DND-41 (cell line): Measurements from ENCODE around the gene CCDC159.

Experiments
- ATAC-seq: fragments of 200-7000 bp; cut with Tn5 transposase; 3 replicates; pipeline ENCODE4 v1.9.1; 2021; ENCODE audit warnings: low read depth; ENCODE audit not compliant: insufficient read depth
- DNase-seq: peaks from one replicate; pipeline ENCODE4 v3.0.0-alpha.2; 2020
- H2AFZ ChIP-seq: 2 replicates; pipeline ENCODE4 v1.6.0; 2012; ENCODE audit warnings: low read depth, low read length
- H3K27ac ChIP-seq: 2 replicates; pipeline ENCODE4 v1.5.1; 2012; ENCODE audit warnings: low read length, inconsistent platforms
- H3K27me3 ChIP-seq: fragments of 200-600 bp; sonication (generic); 2 replicates; pipeline ENCODE4 v1.6.0; 2012; ENCODE audit warnings: low read length, mild to moderate bottlenecking, inconsistent platforms; ENCODE audit not compliant: insufficient read depth, poor library complexity
- H3K36me3 ChIP-seq: 2 replicates; pipeline ENCODE4 v1.5.1; 2012; ENCODE audit warnings: low read length, inconsistent platforms; ENCODE audit not compliant: insufficient read depth
- H3K4me1 ChIP-seq: 2 replicates; pipeline ENCODE4 v1.5.1; 2012; ENCODE audit warnings: mild to moderate bottlenecking, low read length; ENCODE audit not compliant: insufficient read depth
- H3K4me2 ChIP-seq: 2 replicates; pipeline ENCODE4 v1.6.0; 2012; ENCODE audit warnings: mild to moderate bottlenecking, moderate library complexity, low read length, inconsistent platforms; ENCODE audit not compliant: insufficient read depth
- H3K4me3 ChIP-seq, 2 experiments: fragments of 200-600 bp in 1 of 2; shearing (Covaris generic) in 1 of 2; 2 replicates each; pipeline ENCODE4 v1.5.1; 2012 to 2016; ENCODE audit warnings: inconsistent platforms in 2 of 2, low read length in 2 of 2, mild to moderate bottlenecking in 2 of 2, low read depth in 1 of 2, moderate library complexity in 1 of 2
- H3K79me2 ChIP-seq: 2 replicates; pipeline ENCODE4 v1.6.0; 2012; ENCODE audit warnings: low read length, inconsistent platforms; ENCODE audit not compliant: insufficient read depth
- H3K9ac ChIP-seq: 2 replicates; pipeline ENCODE4 v1.6.0; 2012; ENCODE audit warnings: low read depth, mild to moderate bottlenecking, inconsistent platforms, low read length, moderate library complexity
- H3K9me3 ChIP-seq: 2 replicates; pipeline ENCODE4 v1.5.1; 2012; ENCODE audit warnings: low read length, moderate library complexity, mild to moderate bottlenecking, inconsistent platforms; ENCODE audit not compliant: insufficient read depth, severe bottlenecking
- H4K20me1 ChIP-seq: 2 replicates; pipeline ENCODE4 v1.6.0; 2012; ENCODE audit warnings: low read length; ENCODE audit not compliant: insufficient read depth
- EZH2 ChIP-seq: IDR thresholded peaks from 3 replicates; pipeline ENCODE4 v1.6.1; 2012; ENCODE audit warnings: borderline replicate concordance, low read depth, mild to moderate bottlenecking, moderate library complexity, low read length, inconsistent platforms; ENCODE audit not compliant: severe bottlenecking
- TF ChIP-seq, protein P1 (sequence below): IDR thresholded peaks from 2 replicates; pipeline ENCODE4 v1.5.1; 2012; ENCODE audit warnings: borderline replicate concordance, low read length, moderate library complexity, mild to moderate bottlenecking; ENCODE audit not compliant: poor library complexity, severe bottlenecking; ENCODE audit errors: extremely low read depth

CCDC159 gene

DNA sequence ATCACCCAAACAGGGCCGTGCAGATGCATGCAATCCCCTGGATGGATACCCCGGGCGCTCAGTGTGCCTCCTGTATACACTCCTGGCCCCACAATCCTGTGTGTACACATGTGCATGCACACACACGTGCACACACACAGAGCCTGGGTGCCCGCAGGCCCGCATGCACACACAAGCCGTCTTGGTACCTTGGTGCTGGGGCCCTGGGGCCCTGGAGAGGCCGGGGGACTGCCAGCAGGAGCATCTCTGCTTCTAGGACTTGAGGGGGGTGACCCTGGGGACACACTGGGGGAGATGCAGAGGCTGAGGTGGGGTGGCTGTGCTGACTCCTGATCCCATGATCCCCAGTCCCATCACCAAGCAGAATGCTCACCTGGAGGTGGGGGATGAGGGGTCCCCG lies 53.3 kb downstream of the CCDC159 start:
- no peaks in the 10 kb centered on the region for H3K36me3 ChIP-seq
- H3K4me1 ChIP-seq, result peaks cover 4% of the 10 kb centered on the region; the same call in 1 of the 2 replicates
- DNase-seq (no peak), ATAC-seq (no peak)
- H3K27ac ChIP-seq, result no peak overlapping the region
- no peak overlapping the region for H3K4me2 ChIP-seq
- no peaks in the 10 kb centered on the region for H4K20me1 ChIP-seq
- no peak overlapping the region for H2AFZ ChIP-seq
- H3K79me2 ChIP-seq, result no peaks in the 10 kb centered on the region
- H3K27me3 ChIP-seq, result no peaks in the 10 kb centered on the region
- H3K9ac ChIP-seq, result no peak overlapping the region
- TF ChIP-seq, protein P1, sequence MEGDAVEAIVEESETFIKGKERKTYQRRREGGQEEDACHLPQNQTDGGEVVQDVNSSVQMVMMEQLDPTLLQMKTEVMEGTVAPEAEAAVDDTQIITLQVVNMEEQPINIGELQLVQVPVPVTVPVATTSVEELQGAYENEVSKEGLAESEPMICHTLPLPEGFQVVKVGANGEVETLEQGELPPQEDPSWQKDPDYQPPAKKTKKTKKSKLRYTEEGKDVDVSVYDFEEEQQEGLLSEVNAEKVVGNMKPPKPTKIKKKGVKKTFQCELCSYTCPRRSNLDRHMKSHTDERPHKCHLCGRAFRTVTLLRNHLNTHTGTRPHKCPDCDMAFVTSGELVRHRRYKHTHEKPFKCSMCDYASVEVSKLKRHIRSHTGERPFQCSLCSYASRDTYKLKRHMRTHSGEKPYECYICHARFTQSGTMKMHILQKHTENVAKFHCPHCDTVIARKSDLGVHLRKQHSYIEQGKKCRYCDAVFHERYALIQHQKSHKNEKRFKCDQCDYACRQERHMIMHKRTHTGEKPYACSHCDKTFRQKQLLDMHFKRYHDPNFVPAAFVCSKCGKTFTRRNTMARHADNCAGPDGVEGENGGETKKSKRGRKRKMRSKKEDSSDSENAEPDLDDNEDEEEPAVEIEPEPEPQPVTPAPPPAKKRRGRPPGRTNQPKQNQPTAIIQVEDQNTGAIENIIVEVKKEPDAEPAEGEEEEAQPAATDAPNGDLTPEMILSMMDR, result no peak
- no peaks in the 10 kb centered on the region for H3K9me3 ChIP-seq
- H3K4me3 ChIP-seq, result no peak overlapping the region

DNA sequence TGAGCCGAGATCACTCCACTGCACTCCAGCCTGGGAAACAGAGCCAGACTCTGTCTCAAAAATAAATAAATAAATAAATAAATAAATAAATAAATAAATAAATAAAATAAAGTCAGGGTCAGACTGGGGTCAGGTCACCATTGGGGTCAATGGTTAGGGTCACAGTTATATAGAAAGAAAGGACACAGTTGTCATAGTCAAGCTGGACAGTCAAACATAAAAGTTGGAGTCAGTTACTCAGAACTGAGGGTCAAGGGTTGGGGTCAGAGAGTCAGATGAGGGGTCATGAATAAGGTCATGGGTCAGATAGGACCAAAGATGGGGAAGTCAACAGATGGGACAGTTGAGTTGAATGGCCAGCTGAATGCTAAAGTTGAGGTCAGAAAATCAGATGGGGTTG lies 54.5 kb downstream of the CCDC159 start:
- H3K9ac ChIP-seq, result no peak overlapping the region
- H3K4me2 ChIP-seq, result no peak overlapping the region
- TF ChIP-seq EZH2, result no peak
- TF ChIP-seq, protein P1, result no peak
- H3K27ac ChIP-seq, result no peak overlapping the region
- DNase-seq (no peak), ATAC-seq (no peak)
- H3K79me2 ChIP-seq, result no peaks in the 10 kb centered on the region
- no peaks in the 10 kb centered on the region for H3K36me3 ChIP-seq
- no peaks in the 10 kb centered on the region for H3K9me3 ChIP-seq
- no peaks in the 10 kb centered on the region for H3K27me3 ChIP-seq
- H3K4me1 ChIP-seq, result no peaks in the 10 kb centered on the region
- H2AFZ ChIP-seq, result no peak overlapping the region
- no peak overlapping the region for H3K4me3 ChIP-seq
- no peaks in the 10 kb centered on the region for H4K20me1 ChIP-seq

DNA sequence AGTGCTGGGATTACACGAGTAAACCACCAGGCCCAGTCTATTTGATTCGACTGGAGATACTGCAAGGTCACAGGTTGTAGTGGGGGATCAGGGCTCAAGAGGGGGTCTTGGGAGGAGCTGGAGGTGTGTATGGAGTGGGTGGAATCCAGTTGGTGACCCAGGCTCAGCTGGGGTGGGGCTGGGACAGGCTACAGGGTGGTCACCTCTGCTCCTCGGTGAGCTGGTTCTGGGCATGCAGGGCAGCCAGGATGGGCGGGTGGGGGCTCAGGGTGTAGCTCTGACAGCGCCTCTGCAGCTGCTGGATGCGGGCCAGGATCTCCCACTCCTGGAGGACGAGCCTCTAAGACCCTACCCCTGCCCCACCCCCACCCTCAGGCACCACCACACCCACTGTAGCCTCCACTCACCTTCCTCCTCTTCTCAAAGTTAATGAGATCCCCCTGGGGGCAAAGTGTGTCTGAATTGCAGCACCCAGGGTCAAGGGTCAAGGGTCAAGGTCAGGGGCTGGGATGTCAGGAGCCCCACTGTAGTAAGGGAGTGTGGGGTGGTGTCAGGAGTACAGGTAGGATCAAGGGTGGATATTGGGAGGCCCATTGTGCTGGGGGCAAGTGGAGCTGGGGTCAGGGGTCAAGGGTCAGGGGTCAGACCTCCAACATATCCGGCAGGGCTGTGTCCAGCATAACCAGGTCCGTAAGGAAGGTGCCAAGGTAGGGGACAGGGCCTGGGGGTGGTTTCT lies 55.7 kb downstream of the CCDC159 start:
- Histone ChIP-seq H3K79me2 (no peaks in the 10 kb centered on the region), H3K4me3 (no peak overlapping the region), H3K27me3 (no peaks in the 10 kb centered on the region), H3K4me1 (no peaks in the 10 kb centered on the region), H3K9me3 (no peaks in the 10 kb centered on the region), H4K20me1 (no peaks in the 10 kb centered on the region), H3K36me3 (no peaks in the 10 kb centered on the region), H2AFZ (no peak overlapping the region), H3K27ac (no peak overlapping the region), H3K9ac (no peak overlapping the region), H3K4me2 (no peak overlapping the region)
- DNase-seq (no peak), ATAC-seq (no peak)
- TF ChIP-seq, protein P1, result no peak
- no peak for TF ChIP-seq EZH2
